GM18909 (cell line): ENCODE measurements around the gene BTD.

Experiments used
- ATAC-seq: cut with Tn5 transposase; IDR thresholded peaks from one replicate; pipeline ENCODE4 v1.9.1; 2021; ENCODE audit warnings: mild to moderate bottlenecking; ENCODE audit not compliant: unreplicated experiment, poor library complexity

Gene BTD

GRCh38 chr3:15633766-15634598, 32.4 kb downstream of the BTD start:
- ATAC-seq = no peak

GRCh38 chr3:15634671-15635070, 33.1 kb downstream of the BTD start:
- ATAC-seq = no peak

DNA sequence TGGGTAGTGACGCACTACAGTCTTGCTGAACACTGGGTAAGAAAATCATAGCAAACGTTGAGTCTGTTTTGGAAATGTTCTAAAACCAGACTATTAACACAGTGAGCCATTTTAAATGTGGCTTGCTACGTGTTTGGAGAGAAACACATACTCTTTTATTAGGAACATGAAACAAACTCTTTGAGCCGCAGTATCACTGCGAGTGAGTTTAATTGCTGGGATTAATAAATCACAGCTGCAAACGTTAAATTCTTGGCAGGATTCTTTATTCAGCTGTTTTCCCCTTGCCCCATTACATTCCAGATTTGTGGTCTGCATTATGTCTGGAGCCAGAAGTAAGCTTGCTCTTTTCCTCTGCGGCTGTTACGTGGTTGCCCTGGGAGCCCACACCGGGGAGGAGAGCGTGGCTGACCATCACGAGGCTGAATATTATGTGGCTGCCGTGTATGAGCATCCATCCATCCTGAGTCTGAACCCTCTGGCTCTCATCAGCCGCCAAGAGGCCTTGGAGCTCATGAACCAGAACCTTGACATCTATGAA, 33.6 kb downstream of the BTD start:
- ATAC-seq = no peak

GRCh38 chr3:15636028-15636709, 34.6 kb downstream of the BTD start:
- no peak for ATAC-seq

- no peak for ATAC-seq
Observed at GRCh38 chr3:15637131-15637951, 35.8 kb downstream of the BTD start.

DNA sequence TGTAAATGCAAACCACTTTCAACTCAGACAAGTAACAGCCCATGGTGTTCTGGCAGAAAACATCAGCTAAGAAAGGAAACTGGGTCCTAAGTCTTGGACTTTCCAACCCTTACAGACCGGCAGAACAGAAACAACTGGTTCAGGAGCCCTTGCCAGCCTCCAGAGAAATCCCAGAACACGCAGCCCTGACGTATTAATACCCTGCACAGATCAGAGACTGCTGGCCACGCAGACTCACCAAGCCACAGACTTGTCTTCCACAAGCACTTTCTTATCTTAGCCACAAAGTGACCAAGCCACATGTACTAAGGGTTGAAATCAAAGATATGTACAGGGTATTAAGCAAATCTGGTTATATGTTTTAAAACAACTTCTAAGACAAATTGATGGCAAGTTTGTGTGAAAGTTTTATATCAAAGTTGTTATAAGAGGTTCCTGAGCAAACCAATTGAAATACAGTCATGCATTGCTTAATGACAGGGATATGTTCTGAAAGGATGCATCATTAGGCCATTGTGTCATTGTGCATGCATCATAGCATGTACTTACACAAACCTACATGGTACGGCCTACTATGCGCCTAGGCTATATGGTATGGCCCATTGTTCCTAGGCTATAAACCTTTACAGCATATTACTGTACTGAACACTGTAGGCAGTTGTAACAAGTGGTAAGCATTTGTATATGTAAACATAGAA, 36.8 kb downstream of the BTD start:
- ATAC-seq = no peak

DNA sequence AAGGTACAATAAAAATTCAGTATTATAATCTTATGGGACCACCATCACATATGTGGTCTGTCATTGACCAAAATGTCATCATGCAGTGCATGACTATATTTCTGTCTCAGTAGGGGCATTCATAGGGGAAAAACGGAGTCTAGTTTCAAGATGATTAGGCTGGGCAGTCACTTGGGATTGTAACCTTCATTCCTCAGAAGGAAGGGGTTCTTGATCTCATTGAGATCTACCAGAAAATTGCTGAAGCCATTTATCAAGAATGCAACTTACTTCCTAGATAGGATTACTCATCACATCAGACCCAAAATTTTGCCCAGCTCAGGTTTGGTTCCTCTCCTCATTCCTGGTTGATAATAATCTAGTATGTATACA, 37.3 kb downstream of the BTD start:
- no peak for ATAC-seq

DNA sequence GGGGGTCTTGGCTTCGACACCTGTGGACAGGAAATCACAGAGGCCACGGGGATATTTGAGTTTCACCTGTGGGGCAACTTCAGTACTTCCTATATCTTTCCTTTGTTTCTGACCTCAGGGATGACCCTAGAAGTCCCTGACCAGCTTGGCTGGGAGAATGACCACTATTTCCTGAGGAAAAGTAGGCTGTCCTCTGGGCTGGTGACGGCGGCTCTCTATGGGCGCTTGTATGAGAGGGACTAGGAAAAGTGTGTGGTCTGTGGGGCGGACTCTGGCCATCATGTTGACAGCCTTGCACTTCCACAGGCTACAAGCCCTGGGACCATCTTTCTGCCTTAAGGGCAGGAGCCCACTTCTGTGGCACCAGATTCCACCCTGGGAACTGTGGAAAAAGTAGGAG, 43.7 kb downstream of the BTD start:
- ATAC-seq = no peak

GRCh38 chr3:15645740-15646501, 44.4 kb downstream of the BTD start:
- ATAC-seq = no peak

- peak; percentile 18 for ATAC-seq
Observed at GRCh38 chr3:15646851-15647511, 45.4 kb downstream of the BTD start.

DNA sequence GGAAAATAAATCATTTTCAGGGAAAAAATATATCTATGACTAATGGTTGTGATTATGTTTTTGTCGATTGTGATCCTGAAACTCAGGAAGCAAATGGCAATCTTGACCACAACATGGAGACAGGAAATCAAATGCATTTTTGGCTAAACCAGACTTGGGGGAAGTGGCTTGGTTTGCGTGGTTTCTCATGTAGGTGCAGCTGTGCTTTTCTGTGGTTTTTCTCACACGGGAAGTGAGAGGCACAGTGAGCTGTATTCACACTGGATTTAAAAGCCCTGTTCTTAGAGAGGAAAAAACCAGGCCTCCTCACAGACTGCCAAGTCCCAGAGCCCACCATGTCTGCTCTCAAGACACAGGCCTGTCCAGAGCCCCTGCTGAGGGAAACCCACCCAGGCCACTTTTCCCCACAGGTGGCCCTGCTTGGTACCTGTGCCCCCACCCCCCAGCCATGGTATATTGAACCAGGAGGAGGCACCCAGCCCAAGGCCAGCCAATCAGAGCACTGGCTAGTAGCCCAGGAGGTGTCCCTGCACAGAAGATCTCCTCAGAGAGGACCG, 46.1 kb downstream of the BTD start:
- peak; percentile 91 for ATAC-seq

DNA sequence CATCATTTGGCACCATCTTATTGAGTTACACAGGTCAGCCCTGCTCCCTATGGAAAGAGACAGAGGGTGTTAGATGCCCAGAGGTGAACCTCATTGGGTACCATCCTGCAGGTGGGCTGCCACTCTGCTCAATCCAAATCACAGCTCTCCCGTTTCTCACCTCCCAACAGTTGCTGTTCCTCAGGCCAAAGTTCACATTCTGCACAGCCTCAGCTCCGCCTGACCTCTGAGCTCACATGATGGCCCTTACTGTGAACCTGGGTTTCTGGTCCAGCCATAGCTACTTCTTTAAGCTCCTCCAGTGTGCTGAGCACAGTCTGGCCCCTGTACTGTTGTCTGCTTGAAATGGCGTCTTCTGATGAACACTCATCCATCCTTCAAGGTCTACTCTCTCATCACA, 47.8 kb downstream of the BTD start:
- ATAC-seq = no peak

DNA sequence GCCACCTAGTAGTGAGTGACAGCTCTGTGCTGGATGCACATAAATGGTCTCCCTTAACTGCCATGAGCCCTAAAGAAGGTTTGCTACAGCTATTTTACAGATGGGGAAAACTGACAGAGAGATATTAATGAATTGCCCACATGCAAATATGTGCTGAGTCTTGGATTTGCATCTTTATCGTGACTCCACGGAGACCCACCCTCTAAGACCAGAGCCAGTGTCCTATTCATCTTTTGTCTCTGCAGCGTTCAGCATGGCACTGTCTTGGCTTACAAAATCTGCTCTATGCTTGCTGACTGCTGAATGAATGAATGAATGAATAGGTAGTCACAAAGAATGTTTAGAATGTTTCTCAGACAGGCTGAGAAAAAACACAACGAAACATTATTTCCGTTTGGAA, 48.3 kb downstream of the BTD start:
- ATAC-seq = no peak

DNA sequence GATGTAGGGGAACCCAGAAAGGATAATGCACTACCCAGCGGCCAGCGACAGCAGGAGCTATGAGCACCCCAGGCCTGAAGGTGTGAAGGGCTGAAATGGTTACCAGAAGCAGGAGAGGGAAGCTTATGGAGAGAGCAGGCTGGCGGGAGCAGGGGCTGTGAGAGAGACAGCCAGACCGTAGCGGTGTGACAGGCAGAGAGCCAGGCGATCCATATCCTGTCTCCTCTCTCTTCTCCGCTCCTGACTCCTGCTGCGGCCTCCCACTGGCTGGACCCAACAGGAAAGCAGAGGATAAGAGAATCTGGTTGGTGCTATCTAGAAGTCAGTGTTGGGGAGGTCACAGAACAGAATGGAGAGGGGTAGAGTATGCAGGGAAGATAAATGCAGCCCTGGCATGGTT, 49.9 kb downstream of the BTD start:
- ATAC-seq = no peak

DNA sequence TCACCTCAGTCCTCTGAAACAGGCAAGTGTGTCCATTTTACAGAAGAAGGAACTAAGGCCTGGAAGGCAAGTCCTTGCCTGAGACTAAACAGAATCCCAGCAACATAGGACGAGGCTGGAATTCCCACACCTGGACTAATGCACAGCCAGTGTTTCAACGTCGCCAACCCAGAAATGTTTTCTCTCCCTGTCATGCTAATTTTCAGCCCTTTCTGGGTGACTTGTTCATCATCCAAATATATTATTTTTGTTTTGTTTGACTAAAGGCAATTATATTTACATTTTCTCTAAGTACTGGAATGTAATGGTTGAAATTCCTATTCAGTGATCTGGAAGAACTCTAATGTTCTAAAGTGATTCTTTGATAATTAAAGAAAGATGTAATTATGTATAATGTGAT, 51.8 kb downstream of the BTD start:
- ATAC-seq = no peak

GRCh38 chr3:15654127-15654526, 52.6 kb downstream of the BTD start:
- ATAC-seq = no peak

DNA sequence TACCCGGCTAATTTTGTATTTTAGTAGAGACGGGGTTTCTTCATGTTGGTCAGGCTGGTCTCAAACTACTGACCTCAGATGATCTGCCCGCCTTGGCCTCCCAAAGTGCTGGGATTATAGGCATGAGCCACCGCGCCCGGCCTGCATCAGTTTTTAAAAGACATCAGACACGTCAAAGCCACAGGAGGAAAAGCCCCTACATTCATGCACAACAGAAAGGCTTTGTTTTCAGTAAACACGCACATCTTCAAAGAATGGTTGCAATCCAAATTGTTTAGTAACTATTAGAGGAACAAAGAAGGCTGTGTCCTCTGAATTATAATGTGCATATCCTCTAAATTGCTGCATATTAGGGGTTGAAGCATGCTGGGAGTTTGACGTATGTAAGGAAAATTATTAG, 53.3 kb downstream of the BTD start:
- ATAC-seq = no peak

DNA sequence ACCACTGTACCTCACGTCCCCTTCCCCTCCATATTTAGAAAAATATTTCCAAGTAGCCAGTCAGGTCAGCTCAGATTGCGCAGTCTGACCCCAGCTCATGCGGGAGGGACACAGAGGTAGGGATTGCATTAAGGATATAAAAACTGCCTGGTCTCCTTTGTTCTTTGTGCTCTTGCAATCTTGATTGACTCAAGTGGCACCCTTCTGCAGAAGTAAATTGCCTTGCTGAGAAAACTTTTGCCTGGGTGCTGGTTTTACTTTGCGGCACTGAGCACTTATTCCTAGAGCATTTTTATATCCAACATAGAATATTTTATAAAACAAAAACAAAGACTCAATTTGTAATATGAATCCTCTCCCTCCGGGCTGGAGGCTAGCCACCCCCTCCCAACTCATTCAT, 54.8 kb downstream of the BTD start:
- ATAC-seq = no peak

DNA sequence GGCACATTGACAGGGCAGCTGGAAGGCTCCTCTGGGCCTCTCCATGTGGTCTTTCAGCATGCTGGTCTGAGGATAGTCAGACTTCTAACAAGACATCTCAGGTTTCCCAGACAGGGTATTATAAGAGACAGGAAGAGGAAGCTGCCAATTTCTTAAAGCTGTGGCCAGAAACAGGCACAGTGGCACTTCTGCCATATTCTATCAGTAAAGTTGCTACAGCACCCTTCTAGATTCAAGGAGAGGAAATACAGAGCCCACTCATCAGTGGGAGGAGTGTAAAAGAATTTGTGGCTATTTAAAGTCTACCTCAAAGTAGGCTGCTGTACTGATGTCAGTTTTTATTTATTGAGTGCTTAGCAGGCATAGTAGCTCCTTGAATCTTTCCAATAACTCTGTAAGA, 55.5 kb downstream of the BTD start:
- no peak for ATAC-seq
